IMR-90 (cell line): ENCODE data around the gene DOCK1. TPM values are rescaled to one million over a fixed set of nuclear protein-coding genes. Genes with fewer than 3 reads are reported as not detected.

Experiments
- ATAC-seq: fragments of 200-7000 bp; cut with Tn5 transposase; 2 replicates; pipeline ENCODE4 v1.9.1; 2020; ENCODE audit warnings: low read depth, mild to moderate bottlenecking, moderate library complexity
- BruUV-seq: library from RNA; stranded (reverse); fragments of 400-500 nt; replicated peaks from 2 replicates; lab custom pipeline; 2021; lab: Mats Ljungman, UMichigan
- CTCF ChIA-PET: fragments of 300-600 bp; formaldehyde crosslinking; extraction: SDS; loops from one replicate; lab custom pipeline; 2021; ENCODE audit warnings: antibody characterized with exemption; lab: Yijun Ruan, JAX
- POLR2A ChIA-PET: fragments of 300-600 bp; sonication (Branson Sonifier 250); formaldehyde crosslinking; loops from one replicate; lab custom pipeline; 2022; ENCODE audit warnings: antibody characterized with exemption; ENCODE audit not compliant: unreplicated experiment; lab: Charles Lee
- DNase-seq: peaks from one replicate; pipeline ENCODE4 v3.0.0; 2013
- H2AFZ ChIP-seq: replicated peaks from 2 replicates; pipeline ENCODE3; 2013; ENCODE audit warnings: low read length, mild to moderate bottlenecking; ENCODE audit not compliant: poor library complexity
- H2AK5ac ChIP-seq: 2 replicates; pipeline ENCODE4 v1.6.1; 2013; ENCODE audit warnings: low read depth, low read length, inconsistent platforms
- H2AK9ac ChIP-seq: replicated peaks from 2 replicates; pipeline ENCODE3; 2013; ENCODE audit warnings: mild to moderate bottlenecking, low read depth, low read length, moderate library complexity; ENCODE audit not compliant: poor library complexity
- H2BK120ac ChIP-seq: 2 replicates; pipeline ENCODE4 v1.6.1; 2013; ENCODE audit warnings: low read depth, low read length, inconsistent platforms
- H2BK15ac ChIP-seq: 3 replicates; pipeline ENCODE4 v1.6.1; 2013; ENCODE audit warnings: low read depth, low read length, inconsistent platforms
- H2BK20ac ChIP-seq: 2 replicates; pipeline ENCODE4 v1.6.1; 2013; ENCODE audit warnings: low read depth, mild to moderate bottlenecking, inconsistent platforms, low read length, moderate library complexity
- H2BK5ac ChIP-seq: 2 replicates; pipeline ENCODE4 v1.6.1; 2013; ENCODE audit warnings: mild to moderate bottlenecking, low read depth, low read length, inconsistent platforms; ENCODE audit not compliant: poor library complexity, severe bottlenecking
- H3K14ac ChIP-seq: replicated peaks from 2 replicates; pipeline ENCODE4 v1.6.1; 2013; ENCODE audit warnings: low read depth, low read length, inconsistent platforms
- H3K18ac ChIP-seq: 2 replicates; pipeline ENCODE4 v1.6.1; 2013; ENCODE audit warnings: low read depth, low read length, control low read depth
- H3K23ac ChIP-seq: 2 replicates; pipeline ENCODE4 v1.6.1; 2013; ENCODE audit warnings: low read depth, low read length, inconsistent platforms
- H3K27ac ChIP-seq: 2 replicates; pipeline ENCODE4 v1.5.1; 2013; ENCODE audit warnings: mild to moderate bottlenecking, control low read depth, low read length; ENCODE audit not compliant: insufficient read depth
- H3K27me3 ChIP-seq: 2 replicates; pipeline ENCODE4 v1.6.1; 2013; ENCODE audit warnings: low read length; ENCODE audit not compliant: control insufficient read depth, insufficient read depth
- H3K36me3 ChIP-seq: 2 replicates; pipeline ENCODE4 v1.6.1; 2013; ENCODE audit warnings: low read length, mixed read lengths; ENCODE audit not compliant: control insufficient read depth, insufficient read depth
- H3K4ac ChIP-seq: 2 replicates; pipeline ENCODE4 v1.6.1; 2013; ENCODE audit warnings: low read depth, low read length, inconsistent platforms
- H3K4me1 ChIP-seq: 2 replicates; pipeline ENCODE4 v1.6.1; 2013; ENCODE audit warnings: low read length, mixed read lengths; ENCODE audit not compliant: control insufficient read depth, insufficient read depth
- H3K4me2 ChIP-seq: 2 replicates; pipeline ENCODE4 v1.6.1; 2013; ENCODE audit warnings: low read depth, mild to moderate bottlenecking, control low read depth, low read length, moderate library complexity
- H3K4me3 ChIP-seq: 2 replicates; pipeline ENCODE4 v1.5.1; 2013; ENCODE audit warnings: low read depth, mild to moderate bottlenecking, control low read depth, low read length, moderate library complexity; ENCODE audit not compliant: insufficient read depth
- H3K56ac ChIP-seq: 2 replicates; pipeline ENCODE4 v1.6.1; 2013; ENCODE audit warnings: low read length, inconsistent platforms; ENCODE audit not compliant: insufficient read depth; ENCODE audit errors: extremely low read depth
- H3K79me1 ChIP-seq, 2 experiments: 2 replicates each; pipeline ENCODE4 v1.6.1; 2013; ENCODE audit warnings: low read length in 2 of 2, inconsistent platforms in 1 of 2, low read depth in 1 of 2
- H3K9ac ChIP-seq: 2 replicates; pipeline ENCODE4 v1.6.1; 2013; ENCODE audit warnings: low read depth, low read length, control low read depth
- H3K9me1 ChIP-seq: 2 replicates; pipeline ENCODE4 v1.6.1; 2013; ENCODE audit warnings: low read length, inconsistent platforms; ENCODE audit not compliant: insufficient read depth
- H3K9me3 ChIP-seq: 2 replicates; pipeline ENCODE4 v1.6.1; 2013; ENCODE audit warnings: low read length; ENCODE audit not compliant: control insufficient read depth, insufficient read depth
- H4K20me1 ChIP-seq: 2 replicates; pipeline ENCODE4 v1.6.1; 2013; ENCODE audit warnings: low read length, inconsistent platforms; ENCODE audit not compliant: insufficient read depth
- H4K5ac ChIP-seq: 2 replicates; pipeline ENCODE4 v1.6.1; 2013; ENCODE audit warnings: mild to moderate bottlenecking, low read depth, low read length, control low read depth
- H4K8ac ChIP-seq, 2 experiments: 2 replicates each; pipeline ENCODE4 v1.6.1; 2013; ENCODE audit warnings: low read depth in 2 of 2, low read length in 2 of 2, control low read depth in 1 of 2, inconsistent platforms in 1 of 2
- H4K91ac ChIP-seq: 2 replicates; pipeline ENCODE4 v1.6.1; 2013; ENCODE audit warnings: low read depth, low read length, inconsistent platforms; ENCODE audit not compliant: insufficient read depth
- BHLHE40 ChIP-seq: fragments of 150-350 bp; IDR thresholded peaks from 2 replicates; pipeline ENCODE4 v1.6.1; 2016; ENCODE audit warnings: mild to moderate bottlenecking, low read depth, low read length
- CHD1 ChIP-seq: IDR thresholded peaks from 2 replicates; pipeline ENCODE4 v1.6.1; 2012; ENCODE audit warnings: low read depth, low read length, improper control_type of control experiment
- ELK1 ChIP-seq: fragments of 150-350 bp; IDR thresholded peaks from 2 replicates; pipeline ENCODE4 v1.6.1; 2016; ENCODE audit warnings: low read depth, mild to moderate bottlenecking, low read length, moderate library complexity, borderline replicate concordance
- MAFK ChIP-seq: IDR thresholded peaks from 2 replicates; pipeline ENCODE4 v1.6.1; 2012; ENCODE audit warnings: low read depth, low read length, improper control_type of control experiment
- MAZ ChIP-seq: IDR thresholded peaks from 2 replicates; pipeline ENCODE4 v1.6.1; 2012; ENCODE audit warnings: low read depth, mild to moderate bottlenecking, low read length, improper control_type of control experiment, moderate library complexity, borderline replicate concordance
- POLR2A ChIP-seq: IDR thresholded peaks from 2 replicates; pipeline ENCODE4 v1.6.1; 2012; ENCODE audit warnings: mild to moderate bottlenecking, low read depth, low read length
- RCOR1 ChIP-seq: IDR thresholded peaks from 2 replicates; pipeline ENCODE4 v1.6.1; 2012; ENCODE audit warnings: mild to moderate bottlenecking, low read length, improper control_type of control experiment; ENCODE audit not compliant: insufficient replicate concordance
- RFX5 ChIP-seq: IDR thresholded peaks from 2 replicates; pipeline ENCODE4 v1.8.0; 2012; ENCODE audit warnings: low read depth, mild to moderate bottlenecking, low read length, moderate library complexity
- SMC3 ChIP-seq: fragments of 150-350 bp; IDR thresholded peaks from 2 replicates; pipeline ENCODE4 v1.6.1; 2016; ENCODE audit warnings: low read depth, mild to moderate bottlenecking, antibody characterized with exemption, low read length, moderate library complexity
- WGBS, 2 experiments: methylation state at CpG; one replicate each; pipeline versions ENCODE4 v1.1.5 to v1.1.7; 2013; ENCODE audit warnings: missing lambda C conversion rate in 2 of 2; ENCODE audit not compliant: insufficient read length in 1 of 2; ENCODE audit errors: extremely low coverage in 2 of 2; 5-methylcytosine and 5-hydroxymethylcytosine counted together
- dilution Hi-C: fragments of 300-500 bp; cut with HindIII; formaldehyde crosslinking; loops from one replicate; pipeline ENCODE4 v1.14.3; 2018; ENCODE audit warnings: low sequenced_read_pairs; ENCODE audit not compliant: unreplicated experiment
- in situ Hi-C: fragments of 300-500 bp; cut with MboI; formaldehyde crosslinking; loops from 3 replicates; pipeline ENCODE4 v1.14.3; 2019; ENCODE audit warnings: low sequenced_read_pairs, inconsistent platforms, mixed read lengths
- intact Hi-C: fragments of 100-400 bp; cut with micrococcal nuclease; formaldehyde crosslinking; loops from 2 replicates; pipeline ENCODE4 v1.10.0; 2022
- polyA plus RNA-seq, 3 experiments: library from polyadenylated mRNA; depleted of rRNA; stranded (reverse); fragments of >200 nt; gene quantifications; 2 replicates each; pipeline ENCODE4 v1.2.3, GENCODE V29; 2012; ENCODE audit warnings: low replicate concordance in 1 of 3
- total RNA-seq: library from RNA; depleted of rRNA; stranded (reverse); fragments of >200 nt; gene quantifications from 2 replicates; pipeline ENCODE4 v1.2.3, GENCODE V29; 2012

DOCK1 gene
- total and polyA plus RNA-seq, 2 of the 4 experiments (the other 2 are of a cell fraction), result 28.2 to 71.0 TPM

GRCh38 chr10:126933116-126933515 is 27.9 kb downstream of the DOCK1 start:
- dilution Hi-C loops, result no loop called here
- no peak overlapping the region for H3K4me2 ChIP-seq
- WGBS, 2 experiments, result 91% methylated on average over 4 of the region's 4 CpGs; no CpG with 5 or more reads in 1 of the 2 experiments

More at GRCh38 chr10:126933116-126933515, 27.9 kb downstream of the DOCK1 start:
- no peak overlapping the region for H3K9ac ChIP-seq
- no peak overlapping the region for H3K14ac ChIP-seq
- H3K56ac ChIP-seq, result no peak overlapping the region
- H2BK120ac ChIP-seq, result no peak overlapping the region
- H2AFZ ChIP-seq, result no peak overlapping the region
- H4K8ac ChIP-seq, result no peak overlapping the region
- no peak overlapping the region for H3K4ac ChIP-seq
- no peaks in the 10 kb centered on the region for H3K27me3 ChIP-seq
- DNase-seq, result no peak
- intact Hi-C loops, result loop anchor here (5.0 kb wide), 1 partner anchor 39 kb away; no protein-coding TSS in a partner anchor
- ATAC-seq, result no peak
- no peak overlapping the region for H3K18ac ChIP-seq
- no peak overlapping the region for H4K91ac ChIP-seq
- H4K5ac ChIP-seq, result no peak overlapping the region
- BruUV-seq, result no TSS peak
- H3K23ac ChIP-seq, result no peak overlapping the region
- peaks cover 16% of the 10 kb centered on the region for H3K9me1 ChIP-seq
- H3K4me3 ChIP-seq, result no peak overlapping the region
- ChIA-PET POLR2A (no interaction called here), CTCF (no interaction called here)
- TF ChIP-seq SMC3, result no peak
- no peak for TF ChIP-seq ELK1
- TF ChIP-seq POLR2A, result no peak
- TF ChIP-seq BHLHE40, result no peak
- TF ChIP-seq RCOR1, result no peak
- no peak for TF ChIP-seq MAZ
- no peak for TF ChIP-seq MAFK
- no peak for TF ChIP-seq RFX5
- TF ChIP-seq CHD1, result no peak
- H2AK5ac ChIP-seq, result no peak overlapping the region
- peaks cover 22% of the 10 kb centered on the region for H3K4me1 ChIP-seq
- H3K36me3 ChIP-seq, result peaks cover 9% of the 10 kb centered on the region
- no peak overlapping the region for H2BK15ac ChIP-seq
- H2BK20ac ChIP-seq, result no peak overlapping the region
- H3K27ac ChIP-seq, result no peak overlapping the region
- H2BK5ac ChIP-seq, result no peak overlapping the region
- H3K9me3 ChIP-seq, result no peaks in the 10 kb centered on the region
- H4K20me1 ChIP-seq, result peaks cover 83% of the 10 kb centered on the region
- in situ Hi-C loops, result no loop called here
- H2AK9ac ChIP-seq, result no peak overlapping the region
- H3K79me1 ChIP-seq, result peaks cover 35 to 81% of the 10 kb centered on the region in 2 experiments
